ENCODE data around the gene RAB38. TPM values are rescaled to one million over a fixed set of nuclear protein-coding genes. Genes with fewer than 3 reads are reported as not detected.

RAB38 gene
- total and polyA plus RNA-seq, 10 of the 15 experiments (the other 5 are each of a cell fraction or from before 2014, with no cell fraction given): 8.4 to 30.5 (median 11.7) TPM

GRCh38 chr11:88157370-88157769 lies 17.9 kb downstream of the RAB38 start (continued):
- TF ChIP-seq MTA3 (IDR thresholded peaks at IDR 0.05; ENCODE audit: borderline replicate concordance, low read length): no peak
- TF ChIP-seq ATF3 (IDR thresholded peaks at IDR 0.05; ENCODE audit: borderline replicate concordance, extremely low read depth, low read depth, low read length): no peak
- TF ChIP-seq, protein P1, sequence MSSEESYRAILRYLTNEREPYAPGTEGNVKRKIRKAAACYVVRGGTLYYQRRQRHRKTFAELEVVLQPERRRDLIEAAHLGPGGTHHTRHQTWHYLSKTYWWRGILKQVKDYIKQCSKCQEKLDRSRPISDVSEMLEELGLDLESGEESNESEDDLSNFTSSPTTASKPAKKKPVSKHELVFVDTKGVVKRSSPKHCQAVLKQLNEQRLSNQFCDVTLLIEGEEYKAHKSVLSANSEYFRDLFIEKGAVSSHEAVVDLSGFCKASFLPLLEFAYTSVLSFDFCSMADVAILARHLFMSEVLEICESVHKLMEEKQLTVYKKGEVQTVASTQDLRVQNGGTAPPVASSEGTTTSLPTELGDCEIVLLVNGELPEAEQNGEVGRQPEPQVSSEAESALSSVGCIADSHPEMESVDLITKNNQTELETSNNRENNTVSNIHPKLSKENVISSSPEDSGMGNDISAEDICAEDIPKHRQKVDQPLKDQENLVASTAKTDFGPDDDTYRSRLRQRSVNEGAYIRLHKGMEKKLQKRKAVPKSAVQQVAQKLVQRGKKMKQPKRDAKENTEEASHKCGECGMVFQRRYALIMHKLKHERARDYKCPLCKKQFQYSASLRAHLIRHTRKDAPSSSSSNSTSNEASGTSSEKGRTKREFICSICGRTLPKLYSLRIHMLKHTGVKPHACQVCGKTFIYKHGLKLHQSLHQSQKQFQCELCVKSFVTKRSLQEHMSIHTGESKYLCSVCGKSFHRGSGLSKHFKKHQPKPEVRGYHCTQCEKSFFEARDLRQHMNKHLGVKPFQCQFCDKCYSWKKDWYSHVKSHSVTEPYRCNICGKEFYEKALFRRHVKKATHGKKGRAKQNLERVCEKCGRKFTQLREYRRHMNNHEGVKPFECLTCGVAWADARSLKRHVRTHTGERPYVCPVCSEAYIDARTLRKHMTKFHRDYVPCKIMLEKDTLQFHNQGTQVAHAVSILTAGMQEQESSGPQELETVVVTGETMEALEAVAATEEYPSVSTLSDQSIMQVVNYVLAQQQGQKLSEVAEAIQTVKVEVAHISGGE (CRISPR knock-in tag; IDR thresholded peaks at IDR 0.05): no peak

DNA sequence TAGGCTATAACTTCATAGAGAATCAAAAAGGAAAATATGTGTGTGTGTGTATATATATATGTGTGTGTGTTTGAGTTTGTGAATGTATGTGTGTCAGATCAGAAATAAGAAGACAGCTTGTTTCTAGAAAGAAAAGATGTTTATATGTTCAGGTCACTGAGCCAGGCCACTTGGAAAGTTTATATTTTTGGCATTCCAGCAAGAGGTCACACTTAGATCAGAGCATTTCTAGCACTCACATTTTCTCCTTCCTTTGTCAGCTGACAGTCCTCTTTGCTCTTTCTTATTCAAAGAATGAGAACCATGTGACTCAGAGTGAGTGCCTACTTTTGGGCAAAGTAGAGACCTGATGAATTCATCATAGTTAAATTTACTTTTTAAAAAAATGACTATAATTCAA lies 22.9 kb downstream of the RAB38 start:
- Histone ChIP-seq H3K9me3 (replicated peaks; ENCODE audit: control insufficient read depth, insufficient read depth, low read length) (peaks cover 12% of the 10 kb centered on the region; the same call in 2 of the 3 replicates), H3K4me3 (no peak overlapping the region), H3K36me3 (ENCODE audit: control insufficient read depth in 2 of 2, insufficient read depth in 2 of 2, low read length in 1 of 2) (peaks cover 0 to 3% of the 10 kb centered on the region in 2 experiments; a peak in 1 of 4 replicates), H3K27ac (ENCODE audit: control insufficient read depth, insufficient read depth) (no peak overlapping the region), H3K9ac (ENCODE audit: control insufficient read depth, insufficient read depth, low read length) (no peak overlapping the region), H2AFZ (ENCODE audit: control insufficient read depth, low read depth, low read length) (no peak overlapping the region), H3K79me2 (ENCODE audit: control insufficient read depth, insufficient read depth, low read length) (no peaks in the 10 kb centered on the region), H3K4me2 (ENCODE audit: control insufficient read depth, insufficient read depth) (no peak overlapping the region), H4K20me1 (ENCODE audit: control insufficient read depth, insufficient read depth) (no peaks in the 10 kb centered on the region), H3K4me1 (ENCODE audit: control insufficient read depth, insufficient read depth, low read length) (no peaks in the 10 kb centered on the region), H3K27me3 (replicated peaks in 1 of 2; ENCODE audit: control insufficient read depth in 2 of 2, insufficient read depth in 2 of 2, low read length in 1 of 2) (no peaks in the 10 kb centered on the region)
- ChIA-PET RAD21 (ENCODE audit: unreplicated experiment) (no interaction called here), SMC1A (ENCODE audit: uncharacterized antibody, unreplicated experiment) (interaction anchor here (1.4 kb wide), 1 partner anchor 12 kb away, joined by 3 read pairs; no protein-coding TSS in a partner anchor), POLR2A (no interaction called here), CTCF (interaction anchor here (0.8 to 1.9 kb wide), 5 partner anchors 11 to 735 kb away, joined by 3 to 7 read pairs (median 3); no protein-coding TSS in a partner anchor)
- TF ChIP-seq NRF1 (conservative IDR thresholded peaks at IDR 0.05; ENCODE audit: low read depth, low read length) (no peak), SIN3A (IDR thresholded peaks at IDR 0.05; ENCODE audit: low read depth, low read length) (no peak), SMARCA5 (IDR thresholded peaks at IDR 0.05) (no peak), RUNX3 (IDR thresholded peaks at IDR 0.05; ENCODE audit: low read length) (no peak), ZSCAN29 (IDR thresholded peaks at IDR 0.05) (no peak), POLR2AphosphoS2 (IDR thresholded peaks at IDR 0.05; ENCODE audit: low read depth, low read length) (no peak), SPI1 (IDR thresholded peaks at IDR 0.05; ENCODE audit: borderline replicate concordance, insufficient read depth, low read depth, low read length) (no peak), PAX5 (IDR thresholded peaks at IDR 0.05; ENCODE audit: borderline replicate concordance, low read depth, low read length) (no peak), USF1 (IDR thresholded peaks at IDR 0.05; ENCODE audit: borderline replicate concordance, extremely low read length, insufficient read depth, low read depth, low read length) (no peak)
- TF ChIP-seq, protein P2, sequence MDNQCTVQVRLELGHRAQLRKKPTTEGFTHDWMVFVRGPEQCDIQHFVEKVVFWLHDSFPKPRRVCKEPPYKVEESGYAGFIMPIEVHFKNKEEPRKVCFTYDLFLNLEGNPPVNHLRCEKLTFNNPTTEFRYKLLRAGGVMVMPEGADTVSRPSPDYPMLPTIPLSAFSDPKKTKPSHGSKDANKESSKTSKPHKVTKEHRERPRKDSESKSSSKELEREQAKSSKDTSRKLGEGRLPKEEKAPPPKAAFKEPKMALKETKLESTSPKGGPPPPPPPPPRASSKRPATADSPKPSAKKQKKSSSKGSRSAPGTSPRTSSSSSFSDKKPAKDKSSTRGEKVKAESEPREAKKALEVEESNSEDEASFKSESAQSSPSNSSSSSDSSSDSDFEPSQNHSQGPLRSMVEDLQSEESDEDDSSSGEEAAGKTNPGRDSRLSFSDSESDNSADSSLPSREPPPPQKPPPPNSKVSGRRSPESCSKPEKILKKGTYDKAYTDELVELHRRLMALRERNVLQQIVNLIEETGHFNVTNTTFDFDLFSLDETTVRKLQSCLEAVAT (IDR thresholded peaks at IDR 0.05): no peak
- TF ChIP-seq, protein P1 (CRISPR knock-in tag; IDR thresholded peaks at IDR 0.05): no peak
- intact Hi-C loops (cut with micrococcal nuclease; ENCODE audit: unreplicated experiment) (no loop called here), in situ Hi-C loops (cut with MboI) (no loop called here)
- DNase-seq (ENCODE audit: low read depth, low spot score) (no peak), FAIRE-seq (no peak), ATAC-seq (no peak)
- BruUV-seq (replicated peaks): no TSS peak
